K562 (cell line): ENCODE results near the gene ZNF439. TPM values are rescaled to one million over a fixed set of nuclear protein-coding genes. Genes with fewer than 3 reads are reported as not detected.
A peak's percentile ranks its signal among the peaks of the same experiment; 100 is the strongest.

Experiments used
- CBX8 ChIP-seq: fragments of 200-600 bp; sonication (generic); IDR thresholded peaks from 2 replicates; pipeline ENCODE4 v1.6.1; 2012; ENCODE audit warnings: borderline replicate concordance, mixed run types, low read depth, mild to moderate bottlenecking, moderate library complexity, mixed read lengths, low read length, control low read depth, inconsistent platforms; ENCODE audit not compliant: poor library complexity, severe bottlenecking; ENCODE audit errors: extremely low read depth
- DIDO1 ChIP-seq: fragments of 450-650 bp; IDR thresholded peaks from 2 replicates; pipeline ENCODE4 v1.6.1; 2016; ENCODE audit warnings: low read depth, missing biosample characterization, missing genetic modification characterization
- ETV1 ChIP-seq: fragments of 450-650 bp; conservative IDR thresholded peaks from 2 replicates; pipeline ENCODE4 v1.6.1; 2016; ENCODE audit warnings: missing genetic modification characterization, control low read depth, low read depth, missing compliant biosample characterization
- FOXJ3 ChIP-seq: sonication (generic); formaldehyde crosslinking; IDR thresholded peaks from 2 replicates; pipeline ENCODE4 v1.4.0; 2020; ENCODE audit warnings: mild to moderate bottlenecking, missing genetic modification reagents
- HDAC8 ChIP-seq: fragments of 450-650 bp; IDR thresholded peaks from 2 replicates; pipeline ENCODE4 v1.6.1; 2016; ENCODE audit warnings: mild to moderate bottlenecking, missing genetic modification characterization, moderate library complexity, missing compliant biosample characterization
- JUND ChIP-seq, 2 experiments: IDR thresholded peaks; 2 replicates in 1 of 2; 3 replicates in 1 of 2; pipeline ENCODE4 v1.6.1; 2011; ENCODE audit warnings: borderline replicate concordance in 2 of 2, low read depth in 2 of 2, low read length in 2 of 2, improper control_type of control experiment in 1 of 2, missing biosample characterization in 1 of 2, missing genetic modification characterization in 1 of 2, missing genetic modification reagents in 1 of 2
- KDM2B ChIP-seq: fragments of 250-450 bp; sonication (Bioruptor Pico); IDR thresholded peaks from 2 replicates; pipeline ENCODE4 v1.8.0; 2021; ENCODE audit warnings: mild to moderate bottlenecking, moderate library complexity
- MCM3 ChIP-seq: fragments of 450-650 bp; IDR thresholded peaks from 2 replicates; pipeline ENCODE4 v1.6.1; 2016
- NBN ChIP-seq: fragments of 450-650 bp; IDR thresholded peaks from 2 replicates; pipeline ENCODE4 v1.6.1; 2016; ENCODE audit warnings: low read depth, mild to moderate bottlenecking
- NR2C1 ChIP-seq, 2 experiments: fragments of 450-650 bp; IDR thresholded peaks; 2 replicates each; pipeline ENCODE4 v1.6.1; 2017; ENCODE audit warnings: mild to moderate bottlenecking in 2 of 2, antibody characterized with exemption in 1 of 2, inconsistent platforms in 1 of 2, missing compliant biosample characterization in 1 of 2, missing genetic modification characterization in 1 of 2
- SAFB ChIP-seq: fragments of 200-400 bp; formaldehyde crosslinking; IDR thresholded peaks from 2 replicates; pipeline ENCODE4 v1.6.1; 2017; ENCODE audit warnings: low read depth, low read length, borderline replicate concordance
- TEAD2 ChIP-seq: fragments of 450-650 bp; IDR thresholded peaks from 2 replicates; pipeline ENCODE4 v1.6.1; 2016; ENCODE audit warnings: missing genetic modification characterization, control low read depth, missing compliant biosample characterization
- ZFX ChIP-seq: sonication (generic); formaldehyde crosslinking; IDR thresholded peaks from 2 replicates; pipeline ENCODE4 v1.8.0; 2022; ENCODE audit warnings: mild to moderate bottlenecking, missing genetic modification reagents, moderate library complexity
- ZNF347 ChIP-seq: fragments of 450-650 bp; formaldehyde crosslinking; IDR thresholded peaks from 2 replicates; pipeline ENCODE4 v1.4.0; 2020; ENCODE audit warnings: low read depth, mild to moderate bottlenecking, moderate library complexity
- ZNF41 ChIP-seq: fragments of 250-450 bp; sonication (Bioruptor Pico); conservative IDR thresholded peaks from 2 replicates; pipeline ENCODE4 v1.4.0; 2020; ENCODE audit warnings: mild to moderate bottlenecking
- polyA plus RNA-seq, 8 experiments: library from polyadenylated mRNA; depleted of rRNA in 4 of 8; stranded (reverse) in 5 of 8; unstranded in 3 of 8; fragments of >200 nt; fragmentation: Nextera tagmentation in 2 of 8; fragmentation: Illumina TruSeq in 1 of 8; extraction: Ambion mirVana in 2 of 8; extraction: Trizol in 1 of 8; gene quantifications; 2 replicates each; pipeline versions ENCODE4 v1.2.1 to v1.2.3, GENCODE V29; 2011 to 2014; ENCODE audit warnings: inconsistent platforms in 1 of 8, missing spikeins in 1 of 8
- total RNA-seq, 7 experiments: library from RNA; depleted of rRNA in 6 of 7; stranded (reverse); fragments of >200 nt in 6 of 7; fragmentation: Illumina TruSeq in 2 of 7; extraction: Trizol in 2 of 7; gene quantifications; 2 replicates each; pipeline versions ENCODE4 v1.2.1 to v1.2.3, GENCODE V29; 2011 to 2021; ENCODE audit warnings: low replicate concordance in 1 of 7
- TF ChIP-seq, protein P1 (sequence below): sonication (generic); formaldehyde crosslinking; IDR thresholded peaks from 2 replicates; pipeline ENCODE4 v1.4.0; 2020; ENCODE audit warnings: mild to moderate bottlenecking, missing genetic modification reagents
- TF ChIP-seq, protein P2 (sequence below), 2 experiments: fragments of 450-650 bp in 1 of 2; IDR thresholded peaks; 2 replicates each; pipeline ENCODE4 v1.6.1; 2011 to 2017; ENCODE audit warnings: low read depth in 2 of 2, antibody characterized with exemption in 1 of 2, borderline replicate concordance in 1 of 2, low read length in 1 of 2, mild to moderate bottlenecking in 1 of 2, mixed read lengths in 1 of 2; ENCODE audit not compliant: control insufficient read depth in 1 of 2
- TF ChIP-seq, protein P3 (sequence below), 2 experiments: fragments of 450-650 bp; IDR thresholded peaks; 2 replicates each; pipeline ENCODE4 v1.6.1; 2016

The ZNF439 gene
- total and polyA plus RNA-seq, 9 of the 15 experiments (the other 6 are each of a cell fraction or from before 2014, with no cell fraction given): 0.04 to 0.18 (median 0.10) TPM; not detected in 3

GRCh38 chr19:11821474-11822109, 26.9 kb upstream of the ZNF439 start (continued):
- TF ChIP-seq, protein P1, sequence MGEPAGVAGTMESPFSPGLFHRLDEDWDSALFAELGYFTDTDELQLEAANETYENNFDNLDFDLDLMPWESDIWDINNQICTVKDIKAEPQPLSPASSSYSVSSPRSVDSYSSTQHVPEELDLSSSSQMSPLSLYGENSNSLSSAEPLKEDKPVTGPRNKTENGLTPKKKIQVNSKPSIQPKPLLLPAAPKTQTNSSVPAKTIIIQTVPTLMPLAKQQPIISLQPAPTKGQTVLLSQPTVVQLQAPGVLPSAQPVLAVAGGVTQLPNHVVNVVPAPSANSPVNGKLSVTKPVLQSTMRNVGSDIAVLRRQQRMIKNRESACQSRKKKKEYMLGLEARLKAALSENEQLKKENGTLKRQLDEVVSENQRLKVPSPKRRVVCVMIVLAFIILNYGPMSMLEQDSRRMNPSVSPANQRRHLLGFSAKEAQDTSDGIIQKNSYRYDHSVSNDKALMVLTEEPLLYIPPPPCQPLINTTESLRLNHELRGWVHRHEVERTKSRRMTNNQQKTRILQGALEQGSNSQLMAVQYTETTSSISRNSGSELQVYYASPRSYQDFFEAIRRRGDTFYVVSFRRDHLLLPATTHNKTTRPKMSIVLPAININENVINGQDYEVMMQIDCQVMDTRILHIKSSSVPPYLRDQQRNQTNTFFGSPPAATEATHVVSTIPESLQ (CRISPR knock-in tag): no peak
- no peak for TF ChIP-seq ZNF41 (CRISPR knock-in tag)
- no peak for TF ChIP-seq CBX8
- TF ChIP-seq ZNF347 (CRISPR knock-in tag): no peak
- no peak for TF ChIP-seq DIDO1 (tag)
- no peak for TF ChIP-seq MCM3
- no peak for TF ChIP-seq KDM2B (CRISPR knock-in tag)
- TF ChIP-seq, protein P2, sequence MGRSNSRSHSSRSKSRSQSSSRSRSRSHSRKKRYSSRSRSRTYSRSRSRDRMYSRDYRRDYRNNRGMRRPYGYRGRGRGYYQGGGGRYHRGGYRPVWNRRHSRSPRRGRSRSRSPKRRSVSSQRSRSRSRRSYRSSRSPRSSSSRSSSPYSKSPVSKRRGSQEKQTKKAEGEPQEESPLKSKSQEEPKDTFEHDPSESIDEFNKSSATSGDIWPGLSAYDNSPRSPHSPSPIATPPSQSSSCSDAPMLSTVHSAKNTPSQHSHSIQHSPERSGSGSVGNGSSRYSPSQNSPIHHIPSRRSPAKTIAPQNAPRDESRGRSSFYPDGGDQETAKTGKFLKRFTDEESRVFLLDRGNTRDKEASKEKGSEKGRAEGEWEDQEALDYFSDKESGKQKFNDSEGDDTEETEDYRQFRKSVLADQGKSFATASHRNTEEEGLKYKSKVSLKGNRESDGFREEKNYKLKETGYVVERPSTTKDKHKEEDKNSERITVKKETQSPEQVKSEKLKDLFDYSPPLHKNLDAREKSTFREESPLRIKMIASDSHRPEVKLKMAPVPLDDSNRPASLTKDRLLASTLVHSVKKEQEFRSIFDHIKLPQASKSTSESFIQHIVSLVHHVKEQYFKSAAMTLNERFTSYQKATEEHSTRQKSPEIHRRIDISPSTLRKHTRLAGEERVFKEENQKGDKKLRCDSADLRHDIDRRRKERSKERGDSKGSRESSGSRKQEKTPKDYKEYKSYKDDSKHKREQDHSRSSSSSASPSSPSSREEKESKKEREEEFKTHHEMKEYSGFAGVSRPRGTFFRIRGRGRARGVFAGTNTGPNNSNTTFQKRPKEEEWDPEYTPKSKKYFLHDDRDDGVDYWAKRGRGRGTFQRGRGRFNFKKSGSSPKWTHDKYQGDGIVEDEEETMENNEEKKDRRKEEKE (IDR thresholded peaks at IDR 0.05; ENCODE audit: borderline replicate concordance in 1 of 2, control insufficient read depth in 1 of 2, low read depth in 2 of 2, low read length in 1 of 2): no peak
- no peak for TF ChIP-seq ETV1 (tag)
- no peak for TF ChIP-seq FOXJ3 (CRISPR knock-in tag)
- TF ChIP-seq ZFX (CRISPR knock-in tag): no peak
- no peak for TF ChIP-seq NR2C1 (IDR thresholded peaks at IDR 0.05)
- no peak for TF ChIP-seq NR2C1 (tag; IDR thresholded peaks at IDR 0.05)
- TF ChIP-seq SAFB: no peak
- TF ChIP-seq TEAD2 (tag): no peak
- peak; percentile 91 for TF ChIP-seq JUND (IDR thresholded peaks at IDR 0.05; ENCODE audit: borderline replicate concordance, low read depth, low read length)
- TF ChIP-seq JUND (tag; IDR thresholded peaks at IDR 0.05; ENCODE audit: borderline replicate concordance, low read depth, low read length): peak; percentile 47; the same call in 1 of the 3 replicates
- TF ChIP-seq, protein P3, sequence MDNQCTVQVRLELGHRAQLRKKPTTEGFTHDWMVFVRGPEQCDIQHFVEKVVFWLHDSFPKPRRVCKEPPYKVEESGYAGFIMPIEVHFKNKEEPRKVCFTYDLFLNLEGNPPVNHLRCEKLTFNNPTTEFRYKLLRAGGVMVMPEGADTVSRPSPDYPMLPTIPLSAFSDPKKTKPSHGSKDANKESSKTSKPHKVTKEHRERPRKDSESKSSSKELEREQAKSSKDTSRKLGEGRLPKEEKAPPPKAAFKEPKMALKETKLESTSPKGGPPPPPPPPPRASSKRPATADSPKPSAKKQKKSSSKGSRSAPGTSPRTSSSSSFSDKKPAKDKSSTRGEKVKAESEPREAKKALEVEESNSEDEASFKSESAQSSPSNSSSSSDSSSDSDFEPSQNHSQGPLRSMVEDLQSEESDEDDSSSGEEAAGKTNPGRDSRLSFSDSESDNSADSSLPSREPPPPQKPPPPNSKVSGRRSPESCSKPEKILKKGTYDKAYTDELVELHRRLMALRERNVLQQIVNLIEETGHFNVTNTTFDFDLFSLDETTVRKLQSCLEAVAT (IDR thresholded peaks at IDR 0.05): no peak
- TF ChIP-seq NBN: no peak
- TF ChIP-seq HDAC8 (tag): no peak
